GM19463 (cell line): ENCODE measurements around the gene NPIPA3.
"Not testable (repeated sequence)": the region's sequence is repeated elsewhere in the genome, so short reads cannot be mapped to it uniquely, and the experiment has no call there.

Experiments
- ATAC-seq: cut with Tn5 transposase; IDR thresholded peaks from one replicate; pipeline ENCODE4 v1.9.1; 2021; ENCODE audit warnings: mild to moderate bottlenecking, moderate library complexity; ENCODE audit not compliant: unreplicated experiment

The NPIPA3 gene

GRCh38 chr16:14703156-14704011, at the start of gene NPIPA3:
TSS of gene NPIPA3 (plus strand) at chr16:14703411. CDS start at chr16:14708944, 5,533 bp downstream.
- ATAC-seq, result peak; percentile 100

- ATAC-seq, result peak; percentile 87
These were observed 45.1 kb upstream of the NPIPA3 start for GRCh38 chr16:14658063-14658462.

GRCh38 chr16:14667347-14668266, 35.6 kb upstream of the NPIPA3 start:
- ATAC-seq, result no peak

- ATAC-seq, result no peak
These were observed 34.5 kb upstream of the NPIPA3 start for GRCh38 chr16:14668556-14669223.

- ATAC-seq, result no peak
These were observed 33.4 kb upstream of the NPIPA3 start for GRCh38 chr16:14669776-14670175.

GRCh38 chr16:14672403-14672971, 30.7 kb upstream of the NPIPA3 start:
- ATAC-seq, result peak; percentile 79

- ATAC-seq, result no peak
These were observed 26.6 kb upstream of the NPIPA3 start for GRCh38 chr16:14676633-14677032.

GRCh38 chr16:14677627-14678026, 25.6 kb upstream of the NPIPA3 start:
- no peak for ATAC-seq

- no peak for ATAC-seq
These were observed 24.3 kb upstream of the NPIPA3 start for GRCh38 chr16:14678748-14679497.

GRCh38 chr16:14680396-14680795, 22.8 kb upstream of the NPIPA3 start:
- ATAC-seq, result not testable (repeated sequence)

- ATAC-seq, result no peak
These were observed 22.1 kb upstream of the NPIPA3 start for GRCh38 chr16:14681115-14681514.

GRCh38 chr16:14682121-14682520, 21.1 kb upstream of the NPIPA3 start:
- ATAC-seq, result no peak

- not testable (repeated sequence) for ATAC-seq
These were observed 17.1 kb upstream of the NPIPA3 start for GRCh38 chr16:14685870-14686793.

GRCh38 chr16:14694129-14694528, 9.1 kb upstream of the NPIPA3 start, which contains the start of gene PLA2G10:
TSS of gene PLA2G10 (minus strand) at chr16:14694308. CDS start at chr16:14694229, 79 bp downstream.
- not testable (repeated sequence) for ATAC-seq

- not testable (repeated sequence) for ATAC-seq
These were observed 1.4 kb upstream of the NPIPA3 start for GRCh38 chr16:14701859-14702258.

GRCh38 chr16:14702672-14703071, 539 bp upstream of the NPIPA3 start:
- not testable (repeated sequence) for ATAC-seq

- ATAC-seq, result not testable (repeated sequence)
These were observed 30.0 kb downstream of the NPIPA3 start for GRCh38 chr16:14733233-14733632.

- not testable (repeated sequence) for ATAC-seq
These were observed 37.7 kb downstream of the NPIPA3 start for GRCh38 chr16:14740832-14741385.
